ENCODE data around the gene ARMH1.

GRCh38 chr1:44696789-44697345 lies 22.4 kb downstream of the ARMH1 start:
- TF ChIP-seq CTCF (IDR thresholded peaks at IDR 0.05; ENCODE audit: borderline replicate concordance, extremely low read depth, low read length, poor library complexity, severe bottlenecking): no peak
- TF ChIP-seq EZH2 (IDR thresholded peaks at IDR 0.05; ENCODE audit: borderline replicate concordance, low read depth, low read length, severe bottlenecking): no peak

Measured in DND-41 (cell line).